Measurements from ENCODE around the gene SPATA22. TPM values are rescaled to one million over a fixed set of nuclear protein-coding genes. Genes with fewer than 3 reads are reported as not detected.
"Not testable (repeated sequence)": the region's sequence is repeated elsewhere in the genome, so short reads cannot be mapped to it uniquely, and the experiment has no call there.

Gene SPATA22
- total RNA-seq, 2 donors from 2014 or later, result 0.24 to 0.28 TPM

DNA sequence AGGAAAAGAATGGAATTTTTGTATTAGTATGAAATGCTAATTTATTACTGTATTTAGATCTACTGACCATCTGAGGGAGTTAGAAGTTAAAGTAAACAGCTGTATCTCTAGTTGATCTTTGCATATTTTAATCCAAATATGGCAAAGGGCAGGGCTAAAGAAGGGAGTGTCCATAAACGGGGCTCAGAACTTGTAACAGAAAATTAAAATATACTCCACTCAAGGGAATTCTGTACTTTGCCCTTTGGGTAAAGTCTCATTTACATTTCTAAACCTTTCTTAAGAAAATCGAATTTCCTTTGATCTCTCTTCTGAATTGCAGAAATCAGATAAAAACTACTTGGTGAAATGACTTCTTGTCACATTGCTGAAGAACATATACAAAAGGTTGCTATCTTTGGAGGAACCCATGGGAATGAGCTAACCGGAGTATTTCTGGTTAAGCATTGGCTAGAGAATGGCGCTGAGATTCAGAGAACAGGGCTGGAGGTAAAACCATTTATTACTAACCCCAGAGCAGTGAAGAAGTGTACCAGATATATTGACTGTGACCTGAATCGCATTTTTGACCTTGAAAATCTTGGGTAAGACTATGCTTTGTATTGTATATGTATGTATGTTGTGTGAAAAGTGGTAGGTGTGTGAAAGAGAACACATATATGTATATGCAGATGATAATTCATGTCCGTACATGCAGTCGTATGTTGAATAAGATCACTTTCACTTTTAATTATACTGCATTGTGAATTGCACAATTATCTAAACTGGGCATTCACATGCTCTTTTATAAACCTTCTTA lies 4.4 kb upstream of the SPATA22 start, which contains the start of gene ASPA:
Gene ASPA (plus strand): TSS at position 186 of the 799 bp plus-strand sequence. CDS start 163 bp downstream, at position 349.
- intact Hi-C loops (cut with DNase I), result no loop called here
- no peak for DNase-seq (ENCODE audit: low spot score)

DNA sequence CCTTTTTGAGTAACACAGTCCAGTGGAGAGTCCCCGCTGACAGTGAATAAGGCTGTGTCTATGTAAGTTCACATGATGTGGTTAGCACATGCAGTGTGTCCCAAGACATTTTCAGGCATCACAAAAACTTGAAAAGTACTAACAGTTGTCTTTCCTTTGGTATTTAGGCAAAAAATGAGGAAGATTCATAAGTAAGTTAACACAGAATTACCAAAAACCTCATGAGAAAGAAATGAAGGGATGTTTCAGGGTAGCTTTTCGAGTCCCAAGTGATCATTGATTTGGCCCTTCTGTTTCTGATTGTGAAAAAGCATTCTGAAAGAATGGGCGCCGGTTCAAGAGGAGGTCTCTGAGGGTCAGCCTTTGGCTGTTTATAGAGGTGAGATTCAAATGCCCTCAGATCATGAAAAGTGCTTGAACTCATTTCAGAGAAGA lies 3.6 kb upstream of the SPATA22 start:
- intact Hi-C loops (cut with DNase I), result no loop called here
- DNase-seq (ENCODE audit: low spot score), result no peak

DNA sequence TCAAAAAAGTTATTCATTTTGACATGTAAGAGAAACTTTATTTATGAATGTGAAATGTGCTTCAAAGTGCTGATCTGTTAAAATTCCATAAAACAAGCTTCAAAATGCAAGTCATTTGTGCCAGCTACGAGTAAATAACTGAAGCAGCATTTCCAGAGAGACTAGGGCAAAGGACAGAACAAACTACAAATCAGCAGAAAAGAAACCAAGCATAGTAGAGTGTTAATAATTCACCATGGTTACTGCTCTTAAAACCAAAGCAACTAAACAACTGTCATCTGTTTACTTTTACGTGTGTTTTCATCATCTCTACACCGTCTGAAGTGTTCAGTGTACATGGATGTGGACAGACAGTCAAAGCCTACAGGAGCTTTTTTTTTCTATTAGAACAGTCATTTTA lies 2.6 kb upstream of the SPATA22 start:
- no peak for DNase-seq (ENCODE audit: low spot score)
- intact Hi-C loops (cut with DNase I), result no loop called here

DNA sequence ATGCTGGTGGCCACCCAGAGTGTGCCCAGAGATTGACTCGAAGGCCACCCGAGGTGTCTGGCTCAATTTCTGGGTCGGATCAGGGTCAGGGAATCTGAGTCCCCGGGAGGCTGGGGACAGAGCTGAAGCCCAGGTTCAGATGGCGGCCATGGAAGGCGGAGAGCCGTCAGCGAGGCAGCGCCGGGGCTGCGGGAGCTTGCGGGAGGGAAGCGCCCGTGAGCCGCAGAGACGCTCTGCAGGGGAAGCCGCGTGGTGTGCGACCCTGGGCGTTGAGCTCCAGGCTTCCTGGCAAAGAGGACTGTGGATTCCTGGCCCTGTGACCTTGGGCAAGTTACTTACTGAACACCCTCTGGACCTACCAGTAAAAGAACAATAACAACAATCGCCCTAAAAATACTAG lies 518 bp upstream of the SPATA22 start:
- DNase-seq (ENCODE audit: low spot score), result no peak
- intact Hi-C loops (cut with DNase I), result no loop called here

DNA sequence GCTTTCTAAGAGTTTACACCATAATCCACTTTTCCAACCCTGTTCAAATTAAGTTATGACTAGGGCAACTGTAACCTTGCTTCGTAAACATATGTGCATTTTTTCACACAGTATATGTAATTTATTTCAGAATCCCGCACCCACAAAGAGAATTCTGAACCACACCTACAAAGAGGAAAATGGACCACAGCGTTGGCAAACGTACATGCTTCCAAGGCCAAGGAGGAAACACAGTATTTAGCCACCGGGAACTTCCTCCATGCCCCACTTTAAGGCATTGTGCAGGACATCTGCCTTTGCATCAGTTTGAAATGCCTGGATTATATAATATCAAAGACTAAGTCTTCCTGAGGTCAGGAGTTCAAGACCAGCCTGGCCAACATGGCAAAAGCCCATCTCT lies 2.1 kb downstream of the SPATA22 start:
- intact Hi-C loops (cut with DNase I), result no loop called here
- no peak for DNase-seq (ENCODE audit: low spot score)

DNA sequence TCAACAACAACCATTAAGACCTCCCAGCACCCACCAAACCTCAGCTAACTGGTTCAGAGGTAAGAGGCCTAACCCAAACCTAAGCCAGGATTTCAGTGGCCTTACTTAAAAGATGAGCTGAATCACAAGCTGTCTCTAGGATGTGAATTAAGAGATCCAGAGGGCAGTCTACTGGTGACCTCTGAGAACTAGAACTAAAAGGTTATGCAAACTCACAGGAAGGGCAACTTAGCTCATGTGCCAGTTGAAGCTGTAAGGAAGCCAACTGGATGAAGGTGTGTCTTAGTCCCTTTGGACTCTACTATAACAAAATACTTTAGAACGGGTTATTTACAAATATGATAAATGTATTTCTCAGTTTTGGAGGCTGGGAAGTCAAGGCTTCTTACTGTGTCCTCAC lies 5.3 kb downstream of the SPATA22 start:
- DNase-seq (ENCODE audit: low spot score); intact Hi-C loops (cut with DNase I): not testable (repeated sequence)

DNA sequence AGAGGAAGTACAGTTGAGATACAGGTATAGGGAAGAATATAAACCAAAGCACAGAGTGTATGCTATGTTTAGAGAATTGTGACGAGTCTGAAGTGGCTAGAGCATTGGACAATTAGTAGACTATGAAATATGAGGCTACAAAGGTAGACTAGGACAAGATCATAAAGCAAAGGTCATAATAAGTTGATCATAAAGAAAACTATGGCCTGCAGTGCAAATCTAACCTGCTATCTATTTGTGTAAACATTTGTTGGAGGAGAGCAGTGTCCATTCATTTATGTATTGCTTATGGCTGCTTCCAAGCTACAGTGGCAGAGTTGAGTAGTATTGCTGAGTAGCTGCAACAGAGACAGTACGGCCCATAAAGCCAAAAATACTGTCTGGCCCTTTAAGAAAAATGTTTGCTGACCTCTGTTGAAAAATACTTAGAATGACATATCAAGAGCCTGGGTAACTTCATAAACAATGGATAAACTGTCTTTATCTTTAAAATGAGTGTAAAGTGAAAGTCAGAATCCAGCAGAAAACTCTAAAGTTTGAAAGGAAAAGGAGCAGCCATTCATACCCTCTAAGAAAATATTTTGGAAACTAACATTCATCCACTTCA lies 23.5 kb downstream of the SPATA22 start:
- DNase-seq (ENCODE audit: low spot score), result no peak
- intact Hi-C loops (cut with DNase I), result no loop called here

DNA sequence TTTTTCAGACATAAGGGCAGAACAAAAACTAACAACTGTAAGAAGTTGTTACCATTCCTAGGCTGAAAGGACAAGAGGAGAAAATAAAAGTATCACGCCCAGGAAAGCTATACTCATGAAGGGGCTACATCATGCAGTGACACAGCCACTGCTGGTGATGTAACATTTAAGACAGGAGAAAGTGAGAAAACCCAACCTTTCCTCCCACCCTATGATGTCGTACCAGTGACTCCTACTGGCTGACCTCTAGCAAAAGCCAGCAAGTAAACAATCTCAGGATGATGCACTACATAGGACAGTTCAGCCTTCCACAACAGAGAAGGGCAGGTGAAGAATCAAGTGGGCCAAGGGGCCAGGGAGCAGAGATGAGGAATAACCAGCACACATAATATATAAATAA lies 24.0 kb downstream of the SPATA22 start:
- DNase-seq (ENCODE audit: low spot score), result no peak
- intact Hi-C loops (cut with DNase I), result no loop called here

DNA sequence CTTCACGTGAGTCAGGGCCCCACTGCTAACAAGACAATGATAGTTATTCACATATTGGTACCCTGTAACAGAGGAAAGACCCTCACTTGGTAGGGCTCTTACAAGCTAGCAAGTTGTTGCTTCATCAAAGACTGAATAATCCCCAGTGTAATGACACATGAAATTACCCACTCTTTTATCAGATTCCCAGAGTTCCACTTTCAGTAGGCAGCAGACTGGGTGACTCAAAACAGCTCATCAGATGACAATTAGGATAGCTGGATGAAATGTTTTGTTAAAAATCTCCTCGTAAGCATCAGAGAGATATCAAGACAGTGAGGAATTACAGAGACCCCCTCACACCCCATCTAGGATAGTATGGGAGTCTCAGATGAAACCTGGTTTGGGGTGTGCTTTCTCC lies 31.2 kb downstream of the SPATA22 start:
- no peak for DNase-seq (ENCODE audit: low spot score)
- intact Hi-C loops (cut with DNase I), result no loop called here

DNA sequence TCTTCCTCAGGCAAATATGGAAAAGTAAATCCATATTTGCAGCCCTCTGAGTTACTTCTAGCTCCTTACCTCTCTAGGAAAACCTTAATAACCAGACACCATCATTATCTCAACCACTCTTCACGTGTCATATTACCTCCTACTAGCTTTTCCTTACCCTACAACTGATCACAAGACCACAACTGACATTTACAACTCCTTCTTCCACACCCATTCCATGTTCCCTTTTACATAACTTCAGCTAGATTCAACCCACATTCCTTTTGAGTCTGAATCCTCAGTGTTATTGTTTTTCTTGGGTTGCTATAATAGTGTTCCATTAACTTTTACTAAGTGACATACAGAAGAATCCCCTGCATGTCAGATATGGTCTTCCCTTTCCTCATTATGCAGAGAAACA lies 33.3 kb downstream of the SPATA22 start:
- no peak for DNase-seq (ENCODE audit: low spot score)
- intact Hi-C loops (cut with DNase I), result no loop called here

DNA sequence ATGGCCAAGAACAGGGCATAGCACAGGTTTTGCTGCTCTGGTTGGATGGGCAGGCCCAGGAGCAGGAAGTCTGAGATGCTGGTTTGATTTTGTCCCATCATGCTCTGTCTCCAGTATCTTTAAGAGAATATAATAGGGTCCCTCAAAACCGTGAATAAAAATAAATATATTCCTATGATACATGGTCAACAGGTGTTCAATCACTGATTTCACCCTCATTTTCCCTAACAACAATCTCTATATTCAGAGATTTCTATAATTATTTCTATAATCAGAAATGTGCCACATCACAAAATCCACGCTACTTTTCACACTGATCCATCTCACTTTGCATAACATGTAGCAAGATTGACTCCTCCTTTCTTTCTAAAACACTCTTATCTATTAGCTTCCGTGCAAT lies 37.9 kb downstream of the SPATA22 start, which contains the start of gene OR1E2:
Gene OR1E2 (minus strand): TSS at position 101 of the 400 bp plus-strand sequence. CDS start 0 bp downstream, at position 101.
- intact Hi-C loops (cut with DNase I), result no loop called here
- DNase-seq (ENCODE audit: low spot score), result no peak

DNA sequence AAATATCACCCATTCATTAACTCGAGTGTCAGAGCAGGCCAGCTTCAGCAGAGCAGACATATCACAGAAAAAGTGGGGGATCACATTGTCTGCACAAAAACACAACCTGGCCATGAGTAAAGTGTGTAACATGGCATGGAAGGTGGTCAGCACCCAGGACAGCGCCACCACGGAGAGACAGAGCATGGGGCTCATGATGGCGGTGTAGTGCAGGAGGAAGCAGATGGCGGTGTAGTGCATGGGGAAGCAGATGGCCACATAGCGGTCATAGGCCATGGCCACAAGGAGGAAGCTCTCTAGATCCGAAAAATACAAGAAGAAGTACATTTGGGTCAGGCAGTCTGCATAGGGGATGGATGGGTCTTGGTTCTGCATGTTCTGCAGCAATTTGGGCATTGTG lies 38.4 kb downstream of the SPATA22 start:
- DNase-seq (ENCODE audit: low spot score); intact Hi-C loops (cut with DNase I): not testable (repeated sequence)

DNA sequence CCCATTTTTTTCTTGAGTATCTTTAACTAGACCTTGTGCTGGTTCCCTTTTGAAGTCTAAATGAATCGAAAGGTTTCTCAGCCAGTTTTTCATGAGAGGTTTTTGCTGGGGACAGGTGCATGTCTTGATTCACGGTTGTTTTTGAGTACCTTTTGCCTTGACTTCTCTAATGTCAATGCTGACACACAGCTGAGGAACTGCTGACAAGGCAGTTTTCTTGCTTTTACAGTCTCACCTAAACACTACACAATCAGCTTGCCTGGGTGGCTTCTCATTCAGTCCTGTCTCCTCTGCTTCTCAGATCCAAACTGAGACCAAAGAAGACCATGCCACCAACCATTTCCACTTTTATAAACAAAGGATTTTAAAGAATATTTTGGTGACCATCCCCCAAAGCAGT lies 53.4 kb downstream of the SPATA22 start:
- no peak for DNase-seq (ENCODE audit: low spot score)
- intact Hi-C loops (cut with DNase I), result no loop called here

DNA sequence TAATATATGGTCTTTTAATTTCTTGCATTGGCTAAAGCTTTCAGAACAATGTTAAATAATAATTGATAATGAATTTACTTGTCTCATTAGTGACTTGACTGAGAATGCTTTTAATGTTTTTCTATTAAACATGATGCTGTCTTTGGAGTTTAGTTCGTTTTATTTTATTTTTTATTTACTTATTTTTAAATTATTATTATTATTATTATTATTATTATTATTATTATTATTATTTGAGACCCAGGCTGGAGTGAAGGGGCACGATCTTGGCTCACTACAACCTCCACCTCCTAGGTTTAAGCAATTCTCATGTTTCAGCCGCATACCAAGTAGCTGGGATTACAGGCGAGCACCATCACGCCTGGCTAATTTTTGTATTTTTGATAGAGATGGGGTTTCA lies 56.0 kb downstream of the SPATA22 start:
- intact Hi-C loops (cut with DNase I), result no loop called here
- DNase-seq (ENCODE audit: low spot score), result no peak

DNA sequence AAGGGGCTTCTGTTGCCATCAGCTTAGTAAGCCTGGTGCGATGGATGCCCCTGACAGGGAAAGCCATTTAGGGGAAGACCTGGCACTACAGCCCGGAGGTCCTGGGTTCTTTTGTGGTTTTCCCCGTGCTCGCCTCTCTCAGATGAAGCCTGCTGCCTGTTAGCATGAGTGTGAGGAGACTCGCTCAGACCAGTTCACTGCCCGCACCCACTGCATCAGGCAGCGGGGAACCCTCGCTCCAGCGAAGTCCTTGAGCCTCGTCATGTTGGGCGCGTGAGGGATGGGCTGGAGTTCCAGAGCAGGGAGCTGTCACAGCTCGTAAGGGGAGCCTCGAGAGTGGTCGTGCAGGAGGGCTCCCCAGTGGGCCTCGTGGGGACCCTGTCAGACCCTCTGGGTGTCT lies 59.4 kb downstream of the SPATA22 start:
- intact Hi-C loops (cut with DNase I); DNase-seq (ENCODE audit: low spot score): not testable (repeated sequence)

DNA sequence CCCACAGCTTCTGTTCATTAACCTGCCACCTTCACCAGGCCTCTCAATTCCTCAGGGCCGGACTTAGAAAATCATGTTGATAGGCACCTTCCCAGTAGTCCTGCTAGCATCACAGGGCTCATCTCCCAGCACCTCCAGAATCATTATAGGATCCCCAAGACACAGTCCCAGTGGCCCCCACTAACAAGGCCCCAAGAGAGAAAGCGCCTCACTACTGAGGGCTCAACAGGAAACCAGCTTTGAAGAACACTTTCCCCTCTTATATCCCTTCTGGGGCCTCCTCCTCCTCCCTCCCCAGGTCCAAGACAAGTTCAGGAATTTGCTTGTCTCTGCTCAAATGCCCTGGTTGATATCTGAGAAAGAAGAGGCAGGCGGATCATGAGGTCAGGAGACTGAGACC lies 60.5 kb downstream of the SPATA22 start, which contains the start of gene OR3A3:
Gene OR3A3 (plus strand): TSS at position 301 of the 400 bp plus-strand sequence.
- intact Hi-C loops (cut with DNase I), result no loop called here
- no peak for DNase-seq (ENCODE audit: low spot score)

DNA sequence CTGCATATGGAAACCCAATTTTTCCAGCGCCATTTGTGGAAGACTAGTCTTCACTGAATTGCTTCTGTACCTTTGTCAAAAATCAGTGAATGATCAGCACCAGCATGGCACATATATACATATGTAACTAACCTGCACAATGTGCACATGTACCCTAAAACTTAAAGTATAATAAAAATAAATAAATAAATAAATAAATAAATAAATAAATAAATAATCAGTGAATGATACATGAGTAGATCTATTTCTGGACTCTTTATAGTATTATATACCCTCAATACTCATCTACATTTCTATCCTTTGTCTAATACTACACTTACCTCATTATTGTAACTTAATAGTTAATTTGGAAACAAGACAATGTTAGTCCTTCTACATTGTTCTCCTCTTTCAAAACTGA lies 67.8 kb downstream of the SPATA22 start:
- intact Hi-C loops (cut with DNase I); DNase-seq (ENCODE audit: low spot score): not testable (repeated sequence)

DNA sequence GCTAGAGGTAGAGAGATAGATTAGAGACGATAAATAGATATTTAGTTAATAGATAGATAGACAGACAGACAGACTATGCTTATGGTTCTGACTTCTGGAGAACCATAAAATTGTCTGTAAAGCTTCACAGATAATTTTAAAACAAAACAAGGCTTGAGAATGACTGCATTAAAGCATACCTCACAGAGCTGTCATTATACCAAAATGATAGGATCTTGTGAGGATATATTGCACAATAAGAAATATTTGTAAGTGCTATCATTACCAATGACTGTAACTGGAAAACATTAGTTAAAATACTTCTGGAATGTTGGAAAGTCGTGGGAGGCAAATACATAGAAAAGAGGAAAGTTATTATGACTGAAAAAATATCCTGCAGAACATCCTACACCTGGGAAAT lies 69.8 kb downstream of the SPATA22 start:
- DNase-seq (ENCODE audit: low spot score), result no peak
- intact Hi-C loops (cut with DNase I), result no loop called here

DNA sequence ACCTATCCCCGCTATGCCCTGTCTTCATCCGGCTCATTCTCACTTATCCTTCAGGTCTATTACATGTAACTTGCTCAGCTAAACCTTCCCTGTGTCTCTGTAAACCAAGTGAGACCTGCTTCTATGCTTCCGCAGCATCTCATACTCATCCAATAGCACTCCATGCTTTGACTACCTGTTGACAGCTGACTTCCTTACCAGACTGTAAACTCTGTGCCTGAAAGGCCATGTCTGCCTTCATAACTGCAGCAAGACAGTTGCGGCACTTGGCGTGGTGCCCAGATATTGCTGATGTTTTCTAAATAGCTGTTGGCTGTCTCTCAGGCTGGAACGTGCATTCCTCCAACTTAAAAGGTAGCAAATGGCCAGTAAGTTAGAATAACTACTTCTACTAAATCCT lies 71.6 kb downstream of the SPATA22 start:
- intact Hi-C loops (cut with DNase I), result no loop called here
- DNase-seq (ENCODE audit: low spot score), result no peak

DNA sequence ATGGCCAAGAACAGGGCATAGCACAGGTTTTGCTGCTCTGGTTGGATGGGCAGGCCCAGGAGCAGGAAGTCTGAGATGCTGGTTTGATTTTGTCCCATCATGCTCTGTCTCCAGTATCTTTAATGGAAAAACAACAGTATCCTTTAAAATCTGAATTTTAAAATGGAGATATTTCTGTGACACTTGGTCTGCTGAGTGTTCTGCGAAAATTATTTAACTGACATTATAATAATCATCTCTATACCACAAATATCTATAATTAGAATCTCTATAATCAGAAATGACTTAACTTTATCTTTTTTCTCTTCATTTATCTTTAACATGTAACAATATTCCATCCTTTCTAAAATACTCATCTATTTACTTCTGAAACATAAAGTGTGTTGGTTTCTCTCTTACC lies 73.3 kb downstream of the SPATA22 start, which contains the start of gene OR1E1:
Gene OR1E1 (minus strand): TSS at position 101 of the 400 bp plus-strand sequence. CDS start 0 bp downstream, at position 101.
- no peak for DNase-seq (ENCODE audit: low spot score)
- intact Hi-C loops (cut with DNase I), result no loop called here

DNA sequence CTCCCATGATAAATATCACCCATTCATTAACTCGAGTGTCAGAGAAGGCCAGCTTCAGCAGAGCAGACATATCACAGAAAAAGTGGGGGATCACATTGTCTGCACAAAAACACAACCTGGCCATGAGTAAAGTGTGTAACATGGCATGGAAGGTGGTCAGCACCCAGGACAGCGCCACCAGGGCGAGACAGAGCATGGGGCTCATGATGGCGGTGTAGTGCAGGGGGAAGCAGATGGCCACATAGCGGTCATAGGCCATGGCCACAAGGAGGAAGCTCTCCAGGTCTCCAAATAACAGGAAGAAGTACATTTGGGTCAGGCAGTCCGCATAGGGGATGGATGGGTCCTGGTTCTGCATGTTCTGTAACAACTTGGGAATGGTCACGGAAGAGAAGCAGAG lies 73.8 kb downstream of the SPATA22 start:
- intact Hi-C loops (cut with DNase I); DNase-seq (ENCODE audit: low spot score): not testable (repeated sequence)

Data from posterior vena cava (tissue), 2 donors.